CD14-positive monocyte (primary cell): ENCODE measurements around the gene LCNL1. TPM values are rescaled to one million over a fixed set of nuclear protein-coding genes. Genes with fewer than 3 reads are reported as not detected.

Source experiments
- DNase-seq, 3 donors: peaks; one replicate each; pipeline ENCODE4 v3.0.0-alpha.2; 2011 to 2022
- H2AFZ ChIP-seq: 2 replicates; pipeline ENCODE4 v1.6.0; 2012; ENCODE audit warnings: mild to moderate bottlenecking, low read depth, low read length, inconsistent platforms; ENCODE audit not compliant: insufficient read depth, poor library complexity, severe bottlenecking
- H3K27ac ChIP-seq, 2 donors: 1 replicate in 1 of 2; 2 replicates in 1 of 2; pipeline ENCODE4 v1.5.1; 2012 to 2013; ENCODE audit warnings: low read length in 2 of 2, control low read depth in 1 of 2, inconsistent platforms in 1 of 2, low read depth in 1 of 2, mild to moderate bottlenecking in 1 of 2
- H3K27me3 ChIP-seq, 2 donors: one replicate each; pipeline versions ENCODE4 v1.6.0 to v1.6.1; 2011 to 2013; ENCODE audit warnings: low read length in 2 of 2; ENCODE audit not compliant: control insufficient read depth in 2 of 2, insufficient read depth in 2 of 2
- H3K36me3 ChIP-seq, 2 donors: replicated peaks in 1 of 2; 1 replicate in 1 of 2; 2 replicates in 1 of 2; pipeline versions ENCODE4 v1.5.1 to v1.6.1; 2012 to 2013; ENCODE audit warnings: low read length in 2 of 2, control low read depth in 1 of 2, inconsistent platforms in 1 of 2, mild to moderate bottlenecking in 1 of 2; ENCODE audit not compliant: insufficient read depth in 2 of 2, control insufficient read depth in 1 of 2
- H3K4me1 ChIP-seq, 2 donors: 1 replicate in 1 of 2; 2 replicates in 1 of 2; pipeline versions ENCODE4 v1.5.1 to v1.6.1; 2012 to 2013; ENCODE audit warnings: low read length in 2 of 2, control low read depth in 1 of 2, inconsistent platforms in 1 of 2, mild to moderate bottlenecking in 1 of 2, moderate library complexity in 1 of 2; ENCODE audit not compliant: insufficient read depth in 2 of 2, control insufficient read depth in 1 of 2
- H3K4me2 ChIP-seq: replicated peaks from 2 replicates; pipeline ENCODE3; 2012; ENCODE audit warnings: low read length, moderate library complexity, mild to moderate bottlenecking; ENCODE audit not compliant: poor library complexity, severe bottlenecking; ENCODE audit errors: extremely low read depth
- H3K4me3 ChIP-seq, 3 experiments: fragments of 200-600 bp in 1 of 3; sonication (generic) in 1 of 3; replicated peaks in 1 of 3; 1 replicate in 2 of 3; 2 replicates in 1 of 3; pipeline ENCODE4 v1.5.1; 2011 to 2013; ENCODE audit warnings: low read length in 3 of 3, mild to moderate bottlenecking in 3 of 3, control low read depth in 2 of 3, low read depth in 2 of 3, inconsistent platforms in 1 of 3, moderate library complexity in 1 of 3
- H3K79me2 ChIP-seq: 2 replicates; pipeline ENCODE4 v1.6.0; 2012; ENCODE audit warnings: mild to moderate bottlenecking, control low read depth, inconsistent platforms, low read length, moderate library complexity; ENCODE audit not compliant: insufficient read depth
- H3K9ac ChIP-seq: 2 replicates; pipeline ENCODE4 v1.6.0; 2017; ENCODE audit warnings: low read length, mild to moderate bottlenecking; ENCODE audit not compliant: insufficient read depth, poor library complexity, severe bottlenecking
- H3K9me3 ChIP-seq, 2 donors: replicated peaks in 1 of 2; 1 replicate in 1 of 2; 2 replicates in 1 of 2; pipeline versions ENCODE4 v1.5.1 to v1.6.1; 2012 to 2013; ENCODE audit warnings: low read length in 2 of 2, control low read depth in 1 of 2; ENCODE audit not compliant: control insufficient read depth in 1 of 2, insufficient read depth in 1 of 2
- H4K20me1 ChIP-seq: 2 replicates; pipeline ENCODE4 v1.6.0; 2012; ENCODE audit warnings: mild to moderate bottlenecking, low read length, control low read depth, moderate library complexity; ENCODE audit not compliant: insufficient read depth
- H3K27ac Mint-ChIP-seq, 7 donors: one replicate each; pipeline ENCODE4 v1.8.0; 2020; ENCODE audit warnings: mild to moderate bottlenecking in 7 of 7, mixed read lengths in 7 of 7, moderate library complexity in 6 of 7, inconsistent platforms in 2 of 7
- H3K27me3 Mint-ChIP-seq, 3 donors: one replicate each; pipeline ENCODE4 v1.8.0; 2021 to 2022; ENCODE audit warnings: low read depth in 3 of 3, mild to moderate bottlenecking in 3 of 3, mixed read lengths in 3 of 3, moderate library complexity in 3 of 3, inconsistent platforms in 1 of 3
- H3K36me3 Mint-ChIP-seq, 2 donors: one replicate each; pipeline ENCODE4 v1.8.0; 2020; ENCODE audit warnings: mixed read lengths in 2 of 2, inconsistent platforms in 1 of 2, mild to moderate bottlenecking in 1 of 2
- H3K4me1 Mint-ChIP-seq: one replicate; pipeline ENCODE4 v1.8.0; 2020; ENCODE audit warnings: mild to moderate bottlenecking, mixed read lengths
- H3K4me3 Mint-ChIP-seq, 2 donors: one replicate each; pipeline ENCODE4 v1.8.0; 2020; ENCODE audit warnings: mild to moderate bottlenecking in 2 of 2, mixed read lengths in 2 of 2, moderate library complexity in 1 of 2
- H3K9me3 Mint-ChIP-seq, 7 donors: one replicate each; pipeline ENCODE4 v1.8.0; 2020 to 2022; ENCODE audit warnings: mixed read lengths in 7 of 7, mild to moderate bottlenecking in 6 of 7, moderate library complexity in 6 of 7, inconsistent platforms in 2 of 7
- CTCF ChIP-seq: fragments of 200-600 bp; IDR thresholded peaks from one replicate; pipeline ENCODE4 v1.8.0; 2022; ENCODE audit warnings: antibody characterized with exemption, mild to moderate bottlenecking
- WGBS: methylation state at CpG from one replicate; pipeline ENCODE4 v1.1.5; 2013; ENCODE audit warnings: missing lambda C conversion rate; ENCODE audit not compliant: insufficient coverage; 5-methylcytosine and 5-hydroxymethylcytosine counted together
- intact Hi-C, 2 donors: fragments of 100-400 bp; cut with micrococcal nuclease; formaldehyde crosslinking; loops; one replicate each; pipeline versions ENCODE4 v1.15.0 to v1.15.1; 2023
- polyA plus RNA-seq, 3 donors: library from polyadenylated mRNA; depleted of rRNA in 1 of 3; unstranded in 2 of 3; stranded (reverse) in 1 of 3; fragments of 300-500 nt in 2 of 3; fragments of >200 nt in 1 of 3; fragmentation: Illumina TruSeq in 2 of 3; gene quantifications; 1 replicate in 2 of 3; 2 replicates in 1 of 3; pipeline ENCODE4 v1.2.3, GENCODE V29; 2012 to 2021

LCNL1 gene
- polyA plus RNA-seq, 3 donors: 0.04 TPM; not detected in 2

- Histone ChIP-seq H3K4me2 (no peak overlapping the region), H3K4me1 (peaks cover 17 to 25% of the 10 kb centered on the region in 2 donors), H4K20me1 (no peaks in the 10 kb centered on the region), H3K4me3 (no peak overlapping the region), H3K9ac (no peak overlapping the region), H3K79me2 (no peaks in the 10 kb centered on the region), H3K36me3 (no peaks in the 10 kb centered on the region), H2AFZ (no peak overlapping the region), H3K27me3 (peaks cover 9 to 39% of the 10 kb centered on the region in 2 donors), H3K9me3 (no peaks in the 10 kb centered on the region), H3K27ac (no peak overlapping the region)
- H3K4me3 Mint-ChIP-seq: no peak overlapping the region
- DNase-seq: no peak
- TF ChIP-seq CTCF: no peak
- peaks cover 0 to 4% (median 0%) of the 10 kb centered on the region in 7 donors for H3K9me3 Mint-ChIP-seq
- 92% methylated on average over 20 of the region's 26 CpGs for WGBS
- H3K36me3 Mint-ChIP-seq: peaks cover 0 to 3% of the 10 kb centered on the region in 2 donors
- peaks cover 15% of the 10 kb centered on the region for H3K4me1 Mint-ChIP-seq
- H3K27ac Mint-ChIP-seq: peak overlapping the region in 1 of 7 donors; percentile 78
- intact Hi-C loops: no loop called here
- peaks cover 35 to 68% (median 44%) of the 10 kb centered on the region in 3 donors for H3K27me3 Mint-ChIP-seq
Observed at GRCh38 chr9:136979769-136980587, 2.8 kb upstream of the LCNL1 start.

- no peaks in the 10 kb centered on the region for H3K79me2 ChIP-seq
- peaks cover 15 to 45% of the 10 kb centered on the region in 2 donors for H3K27me3 ChIP-seq
- TF ChIP-seq CTCF: no peak
- peaks cover 8 to 16% of the 10 kb centered on the region in 2 donors for H3K4me1 ChIP-seq
- Mint-ChIP-seq H3K9me3 (peaks cover 0 to 4% (median 0%) of the 10 kb centered on the region in 7 donors), H3K27ac (peak overlapping the region in 1 of 7 donors; percentile 57), H3K4me3 (no peak overlapping the region), H3K27me3 (peaks cover 37 to 68% (median 41%) of the 10 kb centered on the region in 3 donors), H3K36me3 (peaks cover 0 to 3% of the 10 kb centered on the region in 2 donors), H3K4me1 (peaks cover 6% of the 10 kb centered on the region)
- no peaks in the 10 kb centered on the region for H3K36me3 ChIP-seq
- H3K4me3 ChIP-seq: no peak overlapping the region
- no peak overlapping the region for H3K4me2 ChIP-seq
- DNase-seq: no peak
- H3K27ac ChIP-seq: no peak overlapping the region
- no peaks in the 10 kb centered on the region for H3K9me3 ChIP-seq
- WGBS: 98% methylated on average over 10 of the region's 16 CpGs
- H2AFZ ChIP-seq: no peak overlapping the region
- no peak overlapping the region for H3K9ac ChIP-seq
- intact Hi-C loops: no loop called here
- H4K20me1 ChIP-seq: no peaks in the 10 kb centered on the region
Observed at GRCh38 chr9:136980669-136981478, 1.9 kb upstream of the LCNL1 start.
